Activated T-helper 1 cell treated with anti-CD3 and anti-CD28 coated beads, Interleukin-12 subunit alpha, Interleukin-12 subunit beta, Interleukin-2, Interleukin-4 antibody, amounts not matched to agents 30 ng/mL and 10 ng/mL and 1 ng/mL, durations not matched to agents 14 hours and 24 hours and 36 hours (primary cell): Measurements from ENCODE around the gene PLEKHA7. TPM values are rescaled to one million over a fixed set of nuclear protein-coding genes. Genes with fewer than 3 reads are reported as not detected.

Source experiments
- DNase-seq: peaks from one replicate; pipeline ENCODE4 v3.0.0; 2021; ENCODE audit warnings: low spot score
- H3K27ac Mint-ChIP-seq: one replicate; pipeline ENCODE4 v1.8.0; 2021; ENCODE audit warnings: mild to moderate bottlenecking, mixed read lengths
- H3K27me3 Mint-ChIP-seq: one replicate; pipeline ENCODE4 v1.8.0; 2022; ENCODE audit warnings: mild to moderate bottlenecking, moderate library complexity, mixed read lengths; ENCODE audit not compliant: insufficient read depth
- H3K36me3 Mint-ChIP-seq: one replicate; pipeline ENCODE4 v1.8.0; 2021; ENCODE audit warnings: low read depth, mixed read lengths
- H3K4me1 Mint-ChIP-seq: one replicate; pipeline ENCODE4 v1.8.0; 2021; ENCODE audit warnings: low read depth, mixed read lengths
- H3K4me3 Mint-ChIP-seq: one replicate; pipeline ENCODE4 v1.8.0; 2021; ENCODE audit warnings: mild to moderate bottlenecking, moderate library complexity, mixed read lengths
- H3K9me3 Mint-ChIP-seq: one replicate; pipeline ENCODE4 v1.8.0; 2021; ENCODE audit warnings: mixed read lengths
- intact Hi-C: fragments of 100-400 bp; cut with micrococcal nuclease; formaldehyde crosslinking; loops from one replicate; pipeline ENCODE4 v1.15.1; 2024
- total RNA-seq: library from RNA; stranded (reverse); gene quantifications from 2 replicates; pipeline ENCODE4 v1.2.3, GENCODE V29; 2022

Gene PLEKHA7
- total RNA-seq, 1 donor from 2014 or later = 10.3 TPM

DNA sequence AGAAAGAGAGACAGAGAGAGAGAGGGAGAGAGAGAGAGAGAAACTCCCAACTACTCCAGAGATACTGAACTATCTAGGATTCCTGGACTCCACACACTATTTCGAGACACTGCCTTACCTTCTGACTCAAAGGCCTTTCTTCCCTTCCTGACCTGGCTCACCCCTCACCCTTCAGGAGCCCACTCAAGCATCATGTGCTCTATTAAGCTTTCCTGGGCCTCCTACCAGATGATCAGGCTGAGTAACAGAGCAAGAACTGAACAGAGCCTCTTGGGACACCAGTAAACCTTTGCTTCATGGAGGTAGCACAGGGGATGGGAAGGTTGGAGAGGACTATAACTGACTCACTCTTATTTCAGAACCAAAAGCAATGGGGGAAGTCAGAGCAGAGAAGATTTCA, 31.4 kb downstream of the PLEKHA7 start:
- Mint-ChIP-seq H3K27me3 (peaks cover 3% of the 10 kb centered on the region), H3K9me3 (no peaks in the 10 kb centered on the region), H3K4me1 (peaks cover 19% of the 10 kb centered on the region), H3K4me3 (no peak overlapping the region), H3K27ac (no peak overlapping the region), H3K36me3 (no peaks in the 10 kb centered on the region)
- no peak for DNase-seq
- intact Hi-C loops = no loop called here

- Mint-ChIP-seq H3K27ac (no peak overlapping the region), H3K4me1 (peaks cover 14% of the 10 kb centered on the region), H3K4me3 (no peak overlapping the region), H3K9me3 (no peaks in the 10 kb centered on the region), H3K27me3 (peaks cover 3% of the 10 kb centered on the region), H3K36me3 (no peaks in the 10 kb centered on the region)
- intact Hi-C loops = no loop called here
- no peak for DNase-seq
These were observed 31.9 kb downstream of the PLEKHA7 start for GRCh38 chr11:16982256-16982671.

DNA sequence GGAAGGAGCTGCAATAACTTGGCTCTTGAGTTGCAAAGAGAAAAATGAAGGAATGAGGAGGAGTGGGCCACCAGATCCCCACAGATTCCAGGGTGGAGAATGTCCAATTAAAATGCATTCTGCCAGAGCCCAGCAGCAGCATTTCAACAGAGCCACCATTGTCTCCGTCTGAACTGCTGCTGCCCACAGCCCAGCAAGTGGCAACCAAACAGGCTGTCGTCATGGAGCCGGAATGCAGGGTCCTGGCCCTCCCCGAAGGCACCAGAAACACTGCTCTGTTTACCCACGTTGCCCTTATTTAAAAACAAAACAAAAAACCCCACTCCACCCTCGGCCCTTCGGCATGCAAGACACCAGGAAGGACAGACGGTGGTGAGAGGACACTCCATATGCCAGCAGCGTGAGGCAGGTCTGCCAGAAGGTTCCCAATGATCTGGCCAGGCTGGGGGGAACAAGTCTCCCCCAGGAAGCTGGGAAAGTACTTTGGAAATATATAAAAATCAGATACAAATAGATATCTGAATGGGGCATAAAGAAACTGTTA, 32.5 kb downstream of the PLEKHA7 start:
- Mint-ChIP-seq H3K27ac (no peak overlapping the region), H3K9me3 (no peaks in the 10 kb centered on the region), H3K27me3 (peaks cover 3% of the 10 kb centered on the region), H3K4me3 (no peak overlapping the region), H3K36me3 (no peaks in the 10 kb centered on the region), H3K4me1 (peaks cover 11% of the 10 kb centered on the region)
- intact Hi-C loops = no loop called here
- DNase-seq = no peak

GRCh38 chr11:16979703-16980622, 34.3 kb downstream of the PLEKHA7 start:
- Mint-ChIP-seq H3K27ac (no peak overlapping the region), H3K9me3 (no peaks in the 10 kb centered on the region), H3K4me1 (no peaks in the 10 kb centered on the region), H3K36me3 (no peaks in the 10 kb centered on the region), H3K27me3 (peaks cover 5% of the 10 kb centered on the region), H3K4me3 (no peak overlapping the region)
- no peak for DNase-seq
- intact Hi-C loops = no loop called here

DNA sequence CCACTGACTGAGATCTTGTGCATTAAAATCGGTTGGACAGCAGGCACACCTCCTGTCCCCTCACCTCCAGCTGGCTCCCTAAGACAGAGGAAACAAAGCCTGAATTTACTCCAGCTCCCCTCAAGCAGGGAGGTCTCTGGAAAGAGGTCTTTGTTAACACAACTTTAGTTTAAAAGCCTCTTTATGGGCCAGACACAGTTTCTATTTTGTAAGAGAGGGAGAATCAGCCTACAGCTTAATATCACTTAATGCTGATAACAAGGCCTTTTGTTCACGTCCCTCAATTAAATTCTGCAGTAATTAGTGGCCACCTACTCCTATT, 36.3 kb downstream of the PLEKHA7 start:
- no peaks in the 10 kb centered on the region for H3K9me3 Mint-ChIP-seq
- intact Hi-C loops = no loop called here
- H3K4me1 Mint-ChIP-seq = no peaks in the 10 kb centered on the region
- H3K27me3 Mint-ChIP-seq = peaks cover 4% of the 10 kb centered on the region
- H3K27ac Mint-ChIP-seq = no peak overlapping the region
- no peak overlapping the region for H3K4me3 Mint-ChIP-seq
- DNase-seq = no peak
- H3K36me3 Mint-ChIP-seq = no peaks in the 10 kb centered on the region

- H3K9me3 Mint-ChIP-seq = no peaks in the 10 kb centered on the region
- intact Hi-C loops = no loop called here
- no peak overlapping the region for H3K27ac Mint-ChIP-seq
- no peaks in the 10 kb centered on the region for H3K36me3 Mint-ChIP-seq
- no peak for DNase-seq
- H3K4me1 Mint-ChIP-seq = no peaks in the 10 kb centered on the region
- H3K27me3 Mint-ChIP-seq = peaks cover 4% of the 10 kb centered on the region
- no peak overlapping the region for H3K4me3 Mint-ChIP-seq
These were observed 36.8 kb downstream of the PLEKHA7 start for GRCh38 chr11:16977136-16977993.

DNA sequence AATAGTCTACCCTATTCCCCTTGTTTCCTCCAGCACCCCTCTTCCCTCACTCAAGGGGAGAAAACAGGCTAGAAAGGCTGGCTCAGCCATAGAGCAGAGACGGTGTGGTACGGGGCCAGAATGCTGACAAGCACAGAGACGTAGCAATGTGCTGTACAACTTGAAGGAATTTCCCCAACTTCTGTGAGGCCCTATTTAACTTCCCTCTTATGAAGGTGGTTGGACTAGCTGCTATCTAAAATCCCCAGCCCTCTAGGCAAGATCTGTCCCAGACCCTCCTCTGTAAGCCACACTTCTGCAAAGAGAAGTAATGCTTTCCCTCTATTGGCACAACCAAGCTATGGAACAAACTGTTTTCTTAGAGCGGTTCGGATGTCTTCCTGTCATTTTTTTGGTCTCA, 37.8 kb downstream of the PLEKHA7 start:
- H3K36me3 Mint-ChIP-seq = no peaks in the 10 kb centered on the region
- DNase-seq = no peak
- no peaks in the 10 kb centered on the region for H3K4me1 Mint-ChIP-seq
- intact Hi-C loops = no loop called here
- H3K27me3 Mint-ChIP-seq = peaks cover 3% of the 10 kb centered on the region
- H3K4me3 Mint-ChIP-seq = no peak overlapping the region
- H3K27ac Mint-ChIP-seq = no peak overlapping the region
- no peaks in the 10 kb centered on the region for H3K9me3 Mint-ChIP-seq

DNA sequence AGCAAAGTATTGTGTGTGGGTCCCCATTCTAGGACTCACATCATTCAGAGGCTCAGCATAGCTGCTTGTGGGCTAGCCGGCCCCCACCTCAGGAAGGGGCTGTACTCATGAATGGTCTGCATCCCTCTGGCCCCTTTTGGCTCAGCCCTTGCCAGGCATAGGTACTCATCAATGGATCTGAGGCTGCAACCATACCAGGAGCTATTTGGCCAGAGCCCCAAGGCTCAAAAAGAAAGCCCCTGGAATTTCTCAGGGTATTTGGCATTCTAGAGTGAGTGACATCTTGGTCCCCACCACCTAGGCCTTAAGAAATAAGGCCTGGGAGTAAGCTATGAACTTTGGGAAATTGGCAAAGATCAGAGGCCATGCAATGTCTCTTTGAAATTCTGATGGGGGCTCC, 38.3 kb downstream of the PLEKHA7 start:
- DNase-seq = no peak
- Mint-ChIP-seq H3K36me3 (no peaks in the 10 kb centered on the region), H3K4me3 (no peak overlapping the region), H3K27me3 (peaks cover 2% of the 10 kb centered on the region), H3K27ac (no peak overlapping the region), H3K4me1 (no peaks in the 10 kb centered on the region), H3K9me3 (no peaks in the 10 kb centered on the region)
- intact Hi-C loops = no loop called here

DNA sequence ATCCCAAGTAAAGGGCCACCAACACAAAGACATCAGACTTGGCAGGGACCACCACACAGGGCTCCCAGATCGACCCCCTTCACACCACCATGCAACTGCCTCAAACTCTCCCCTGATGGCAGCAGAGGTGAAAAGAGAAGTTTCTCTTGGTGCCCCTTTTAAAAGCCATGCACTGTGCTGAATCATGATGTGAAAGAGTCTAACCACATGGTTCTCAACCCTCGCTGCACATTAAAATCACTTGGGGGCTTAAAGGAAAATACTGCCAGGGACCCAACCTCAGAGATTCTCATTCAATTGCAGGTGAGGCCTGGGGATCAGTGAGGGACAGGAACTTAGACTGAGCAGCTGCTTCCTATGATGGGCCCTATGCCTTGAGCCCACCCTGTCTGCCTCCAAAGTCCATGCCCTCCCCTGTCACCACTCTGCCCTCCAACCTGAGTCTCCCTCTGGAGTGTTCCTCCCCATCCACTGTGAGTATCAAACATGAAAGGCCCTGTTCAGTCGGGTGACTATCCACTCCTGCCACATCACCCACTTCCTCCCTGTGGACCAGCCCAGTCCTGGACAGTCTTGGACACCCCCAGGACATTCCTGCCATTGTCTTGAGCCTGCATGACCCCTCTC, 40.8 kb downstream of the PLEKHA7 start:
- H3K27ac Mint-ChIP-seq = no peak overlapping the region
- intact Hi-C loops = no loop called here
- no peaks in the 10 kb centered on the region for H3K9me3 Mint-ChIP-seq
- H3K36me3 Mint-ChIP-seq = no peaks in the 10 kb centered on the region
- H3K4me3 Mint-ChIP-seq = no peak overlapping the region
- H3K27me3 Mint-ChIP-seq = peaks cover 2% of the 10 kb centered on the region
- H3K4me1 Mint-ChIP-seq = peaks cover 9% of the 10 kb centered on the region
- no peak for DNase-seq

- Mint-ChIP-seq H3K9me3 (no peaks in the 10 kb centered on the region), H3K4me3 (no peak overlapping the region), H3K4me1 (peaks cover 9% of the 10 kb centered on the region), H3K27me3 (no peaks in the 10 kb centered on the region), H3K36me3 (no peaks in the 10 kb centered on the region), H3K27ac (no peak overlapping the region)
- intact Hi-C loops = no loop called here
- no peak for DNase-seq
These were observed 44.9 kb downstream of the PLEKHA7 start for GRCh38 chr11:16969010-16969999.

DNA sequence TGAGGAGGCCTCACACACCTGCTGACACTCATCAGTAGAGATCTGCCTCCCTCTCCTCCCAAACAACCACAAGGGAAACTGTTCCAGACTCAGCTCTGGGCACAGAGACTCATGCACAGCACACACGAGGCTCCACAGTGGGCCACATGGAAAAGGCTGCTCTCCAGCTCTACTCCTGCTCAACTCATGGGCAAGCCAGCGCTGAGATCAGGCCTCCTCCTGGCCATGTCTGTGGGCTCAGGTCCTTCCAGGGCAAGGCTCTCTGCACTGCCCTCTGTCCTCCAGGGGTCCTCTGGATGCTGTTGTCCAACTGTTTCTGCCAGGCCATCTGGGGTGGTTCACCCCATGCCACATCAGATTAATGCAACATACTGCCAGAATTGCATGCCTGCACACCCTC, 46.0 kb downstream of the PLEKHA7 start:
- Mint-ChIP-seq H3K27me3 (no peaks in the 10 kb centered on the region), H3K9me3 (no peaks in the 10 kb centered on the region), H3K36me3 (no peaks in the 10 kb centered on the region), H3K4me3 (no peak overlapping the region), H3K4me1 (peaks cover 20% of the 10 kb centered on the region), H3K27ac (no peak overlapping the region)
- intact Hi-C loops = no loop called here
- no peak for DNase-seq
